GM13977 (cell line): Measurements from ENCODE around the gene STK11.

Source experiments
- DNase-seq: peaks from one replicate; pipeline ENCODE4 v3.0.0; 2012; ENCODE audit warnings: low spot score
- in situ Hi-C: fragments of 300-500 bp; cut with MboI; formaldehyde crosslinking; loops from one replicate; pipeline ENCODE4 v1.12.0; 2022; ENCODE audit warnings: low sequenced_read_pairs, low pct_unique_long_range_greater_than_20kb, mixed read lengths, inconsistent platforms; ENCODE audit not compliant: unreplicated experiment
- TF ChIP-seq, protein P1 (sequence below): IDR thresholded peaks from 2 replicates; pipeline ENCODE4 v1.5.1; 2012; ENCODE audit warnings: mild to moderate bottlenecking, control low read depth; ENCODE audit not compliant: insufficient read depth; ENCODE audit errors: extremely low read depth, missing control alignments

The STK11 gene

DNA sequence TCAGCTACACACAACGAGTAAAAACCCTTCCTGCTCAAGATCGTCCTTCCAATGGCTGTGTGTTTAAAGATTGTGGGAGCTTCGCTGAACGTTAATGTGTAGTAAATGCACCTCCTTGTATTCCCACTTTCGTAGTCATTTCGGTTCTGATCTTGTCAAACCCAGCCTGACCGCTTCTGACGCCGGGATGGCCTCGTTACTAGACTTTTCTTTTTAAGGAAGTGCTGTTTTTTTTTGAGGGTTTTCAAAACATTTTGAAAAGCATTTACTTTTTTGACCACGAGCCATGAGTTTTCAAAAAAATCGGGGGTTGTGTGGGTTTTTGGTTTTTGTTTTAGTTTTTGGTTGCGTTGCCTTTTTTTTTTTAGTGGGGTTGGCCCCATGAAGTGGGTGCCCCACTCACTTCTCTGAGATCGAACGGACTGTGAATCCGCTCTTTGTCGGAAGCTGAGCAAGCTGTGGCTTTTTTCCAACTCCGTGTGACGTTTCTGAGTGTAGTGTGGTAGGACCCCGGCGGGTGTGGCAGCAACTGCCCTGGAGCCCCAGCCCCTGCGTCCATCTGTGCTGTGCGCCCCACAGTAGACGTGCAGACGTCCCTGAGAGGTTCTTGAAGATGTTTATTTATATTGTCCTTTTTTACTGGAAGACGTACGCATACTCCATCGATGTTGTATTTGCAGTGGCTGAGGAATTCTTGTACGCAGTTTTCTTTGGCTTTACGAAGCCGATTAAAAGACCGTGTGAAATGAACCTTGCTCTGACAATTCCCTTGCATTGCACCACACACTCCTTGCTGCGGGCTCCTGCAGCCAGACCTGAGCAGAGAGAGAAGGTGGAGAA, 67.1 kb downstream of the STK11 start:
- no peak for DNase-seq
- TF ChIP-seq, protein P1, sequence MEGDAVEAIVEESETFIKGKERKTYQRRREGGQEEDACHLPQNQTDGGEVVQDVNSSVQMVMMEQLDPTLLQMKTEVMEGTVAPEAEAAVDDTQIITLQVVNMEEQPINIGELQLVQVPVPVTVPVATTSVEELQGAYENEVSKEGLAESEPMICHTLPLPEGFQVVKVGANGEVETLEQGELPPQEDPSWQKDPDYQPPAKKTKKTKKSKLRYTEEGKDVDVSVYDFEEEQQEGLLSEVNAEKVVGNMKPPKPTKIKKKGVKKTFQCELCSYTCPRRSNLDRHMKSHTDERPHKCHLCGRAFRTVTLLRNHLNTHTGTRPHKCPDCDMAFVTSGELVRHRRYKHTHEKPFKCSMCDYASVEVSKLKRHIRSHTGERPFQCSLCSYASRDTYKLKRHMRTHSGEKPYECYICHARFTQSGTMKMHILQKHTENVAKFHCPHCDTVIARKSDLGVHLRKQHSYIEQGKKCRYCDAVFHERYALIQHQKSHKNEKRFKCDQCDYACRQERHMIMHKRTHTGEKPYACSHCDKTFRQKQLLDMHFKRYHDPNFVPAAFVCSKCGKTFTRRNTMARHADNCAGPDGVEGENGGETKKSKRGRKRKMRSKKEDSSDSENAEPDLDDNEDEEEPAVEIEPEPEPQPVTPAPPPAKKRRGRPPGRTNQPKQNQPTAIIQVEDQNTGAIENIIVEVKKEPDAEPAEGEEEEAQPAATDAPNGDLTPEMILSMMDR: no peak
- in situ Hi-C loops: no loop called here

DNA sequence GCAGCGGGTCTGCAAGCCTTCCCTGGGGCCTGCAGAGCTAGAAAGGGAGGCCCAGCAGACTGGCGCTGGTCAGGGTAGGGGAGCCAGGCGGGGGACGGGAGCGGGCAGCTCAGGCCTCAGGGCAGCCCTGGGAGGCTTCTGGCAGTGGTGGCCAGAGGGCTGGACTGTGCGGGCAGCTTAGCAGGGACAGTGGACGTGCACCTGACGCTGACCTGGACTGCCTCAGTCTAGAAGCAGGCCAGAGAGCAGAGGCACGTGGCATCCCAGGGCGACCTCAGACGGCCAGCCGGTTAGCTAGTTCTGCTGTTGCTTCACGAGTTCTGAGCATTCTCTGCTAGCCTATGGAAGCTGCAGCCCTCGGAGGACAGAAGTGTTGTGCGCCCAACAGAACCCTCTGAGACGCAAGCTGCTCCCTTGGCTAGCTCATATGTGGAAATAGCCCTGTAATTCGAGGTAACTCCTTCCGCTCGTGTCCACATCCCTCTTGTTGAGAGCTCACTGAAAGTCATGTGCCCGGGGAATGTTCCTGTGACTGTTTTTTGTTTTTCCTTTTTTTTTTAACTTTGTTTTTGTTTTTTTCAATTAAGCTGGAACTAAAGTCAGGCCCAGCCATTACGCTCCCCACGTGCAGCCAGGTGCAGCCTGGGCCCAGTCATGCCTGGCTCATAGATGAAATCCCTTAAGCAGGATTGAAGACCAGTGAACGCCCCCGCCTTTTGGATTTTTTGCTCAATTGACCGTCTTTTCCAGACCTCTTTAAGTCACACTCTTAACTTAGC, 67.9 kb downstream of the STK11 start:
- TF ChIP-seq, protein P1: no peak
- DNase-seq: no peak
- in situ Hi-C loops: no loop called here

DNA sequence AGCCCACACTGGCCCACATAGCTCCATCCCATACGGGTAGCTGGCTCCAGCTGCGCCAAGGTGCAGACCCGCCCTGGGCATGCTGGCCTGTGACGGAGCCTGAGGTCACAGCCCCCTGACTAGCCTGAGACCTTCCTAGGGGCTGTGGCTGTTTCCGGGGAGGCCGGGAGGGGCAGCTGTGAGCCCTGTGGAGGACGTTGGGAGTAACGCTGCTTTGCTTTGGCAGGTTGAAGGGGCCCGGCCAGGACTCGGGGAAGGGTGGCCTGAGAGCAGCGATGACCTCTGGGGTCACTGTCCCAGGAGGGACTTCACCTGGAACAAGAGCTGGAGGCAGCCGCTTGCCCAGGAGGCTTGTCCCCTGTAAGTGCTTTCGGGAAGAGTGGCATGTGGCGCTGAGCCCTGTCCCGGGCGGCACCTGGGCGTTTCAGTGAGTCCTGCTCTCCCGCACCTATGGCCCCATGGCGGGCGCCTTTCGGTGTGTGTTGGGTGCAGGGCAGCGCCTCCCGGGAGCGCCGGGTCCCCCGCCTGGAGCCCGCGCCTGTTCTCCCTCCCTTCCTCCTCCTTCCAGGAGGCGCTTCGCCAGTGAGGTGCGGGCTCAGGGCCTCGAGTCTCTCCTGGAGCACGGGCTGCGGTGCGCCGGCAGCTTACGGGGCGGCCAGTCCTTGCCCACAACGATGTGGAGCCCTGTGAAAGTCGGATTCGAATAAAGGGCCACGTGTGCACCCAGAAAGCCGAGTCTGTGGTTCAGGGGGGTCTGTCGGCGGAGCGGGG, 68.7 kb downstream of the STK11 start:
- no peak for DNase-seq
- TF ChIP-seq, protein P1: no peak
- in situ Hi-C loops: no loop called here

DNA sequence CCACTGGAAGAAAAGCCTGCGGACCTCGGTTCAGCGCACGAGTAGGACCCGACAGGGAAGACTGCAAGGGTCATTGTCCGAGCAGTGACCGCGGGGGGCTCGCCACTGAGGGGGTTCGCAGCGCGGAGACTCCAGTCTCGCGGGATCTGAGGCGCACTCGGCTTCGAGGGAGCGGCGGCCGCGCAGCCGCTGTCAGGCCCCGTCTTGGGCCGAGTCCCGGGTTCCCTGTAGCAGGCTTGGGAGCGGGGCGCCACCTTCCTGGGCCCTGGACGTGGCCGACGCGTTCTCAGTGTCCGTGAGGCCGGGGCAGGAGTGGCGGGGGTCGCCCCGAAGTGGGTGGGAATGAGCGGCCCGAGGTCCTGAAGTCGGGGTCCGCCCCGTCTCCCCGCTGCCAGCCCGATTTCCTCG, 69.3 kb downstream of the STK11 start:
- in situ Hi-C loops: loop anchor here (25.0 kb wide), 1 partner anchor 112 kb away; the partner anchor contains the start of gene NDUFS7
- no peak for DNase-seq
- TF ChIP-seq, protein P1: no peak

DNA sequence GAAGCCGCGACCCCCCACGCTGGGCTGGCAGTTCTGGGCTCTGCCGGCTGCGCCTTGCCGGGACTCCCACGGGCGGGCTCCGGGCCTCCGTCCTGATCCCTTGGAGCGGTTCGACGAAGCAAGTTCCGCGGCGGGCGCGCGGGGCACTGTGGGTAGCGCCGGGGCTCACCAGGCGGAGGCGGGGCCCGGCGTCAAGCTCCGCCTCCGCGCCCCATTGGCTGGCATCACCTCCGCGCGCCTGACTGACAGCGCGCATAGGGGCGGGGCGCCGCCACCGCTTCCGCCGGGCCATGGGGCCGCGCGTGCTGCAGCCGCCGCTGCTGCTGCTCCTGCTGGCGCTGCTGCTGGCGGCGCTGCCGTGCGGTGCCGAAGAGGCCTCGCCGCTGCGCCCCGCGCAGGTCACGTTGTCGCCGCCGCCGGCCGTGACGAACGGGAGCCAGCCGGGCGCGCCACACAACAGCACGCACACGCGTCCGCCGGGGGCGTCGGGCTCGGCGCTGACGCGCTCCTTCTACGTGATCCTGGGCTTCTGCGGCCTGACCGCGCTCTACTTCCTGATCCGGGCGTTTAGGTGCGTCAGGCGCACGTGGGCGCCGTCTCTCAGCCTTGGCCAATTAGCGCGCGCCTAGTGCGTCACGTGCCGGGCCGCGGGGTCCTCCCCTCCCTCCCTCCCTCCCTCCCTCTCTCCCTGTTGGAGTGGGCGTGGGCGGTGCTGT, 69.8 kb downstream of the STK11 start, which contains the start of gene FAM174C:
Gene FAM174C (plus strand): TSS at position 271 of the 716 bp plus-strand sequence. CDS start 20 bp downstream, at position 291.
- in situ Hi-C loops: loop anchor here (25.0 kb wide), 1 partner anchor 112 kb away; the partner anchor contains the start of gene NDUFS7
- peak; percentile 99 for DNase-seq
- TF ChIP-seq, protein P1: no peak
